Fibroblast of lung (primary cell): ENCODE measurements around the gene MAML3. TPM values are rescaled to one million over a fixed set of nuclear protein-coding genes. Genes with fewer than 3 reads are reported as not detected.

Source experiments
- DNase-seq, 2 donors: peaks; one replicate each; pipeline versions ENCODE4 v3.0.0 to v3.0.0-alpha.2; 2010; ENCODE audit warnings: low read depth in 2 of 2
- H2AFZ ChIP-seq: 2 replicates; pipeline ENCODE4 v1.5.1; 2012; ENCODE audit warnings: low read length, control low read depth, inconsistent platforms
- H3K27ac ChIP-seq: 2 replicates; pipeline ENCODE4 v1.5.1; 2011; ENCODE audit warnings: low read length, control low read depth; ENCODE audit not compliant: insufficient read depth
- H3K27me3 ChIP-seq: 2 replicates; pipeline ENCODE4 v1.5.1; 2011; ENCODE audit warnings: mild to moderate bottlenecking, low read length; ENCODE audit not compliant: control insufficient read depth, insufficient read depth
- H3K36me3 ChIP-seq: 2 replicates; pipeline ENCODE4 v1.5.1; 2011; ENCODE audit warnings: low read length; ENCODE audit not compliant: control insufficient read depth, insufficient read depth
- H3K4me1 ChIP-seq: 2 replicates; pipeline ENCODE4 v1.5.1; 2011; ENCODE audit warnings: low read length; ENCODE audit not compliant: control insufficient read depth, insufficient read depth; ENCODE audit errors: extremely low read depth
- H3K4me2 ChIP-seq: 2 replicates; pipeline ENCODE4 v1.5.1; 2011; ENCODE audit warnings: low read length, control low read depth; ENCODE audit not compliant: insufficient read depth; ENCODE audit errors: extremely low read depth
- H3K4me3 ChIP-seq, 4 experiments: fragments of 200-600 bp in 1 of 4; sonication (generic) in 1 of 4; replicated peaks in 1 of 4; 2 replicates each; pipeline ENCODE4 v1.5.1; 2011 to 2016; ENCODE audit warnings: low read length in 4 of 4, low read depth in 3 of 4, mild to moderate bottlenecking in 3 of 4, control low read depth in 2 of 4, inconsistent platforms in 1 of 4, mixed read lengths in 1 of 4; ENCODE audit not compliant: insufficient read depth in 1 of 4; ENCODE audit errors: control extremely low read depth in 1 of 4
- H3K79me2 ChIP-seq: 2 replicates; pipeline ENCODE4 v1.5.1; 2012; ENCODE audit warnings: mild to moderate bottlenecking, low read length, inconsistent platforms; ENCODE audit not compliant: control insufficient read depth, insufficient read depth
- H3K9ac ChIP-seq: 2 replicates; pipeline ENCODE4 v1.5.1; 2011; ENCODE audit warnings: mild to moderate bottlenecking, low read length, control low read depth; ENCODE audit not compliant: insufficient read depth
- H3K9me3 ChIP-seq: 2 replicates; pipeline ENCODE4 v1.5.1; 2012; ENCODE audit warnings: low read depth, low read length; ENCODE audit not compliant: control insufficient read depth, insufficient read depth
- H4K20me1 ChIP-seq: 2 replicates; pipeline ENCODE4 v1.5.1; 2011; ENCODE audit warnings: low read length; ENCODE audit not compliant: control insufficient read depth, insufficient read depth; ENCODE audit errors: extremely low read depth
- CTCF ChIP-seq, 2 donors: IDR thresholded peaks in 1 of 2; conservative IDR thresholded peaks in 1 of 2; 1 replicate in 1 of 2; 2 replicates in 1 of 2; pipeline ENCODE4 v1.5.1; 2011 to 2012; ENCODE audit warnings: low read length in 2 of 2, control low read depth in 1 of 2, inconsistent platforms in 1 of 2, low read depth in 1 of 2, mild to moderate bottlenecking in 1 of 2
- EZH2 ChIP-seq: IDR thresholded peaks from 2 replicates; pipeline ENCODE4 v1.5.1; 2012; ENCODE audit warnings: low read length, control low read depth, mild to moderate bottlenecking; ENCODE audit errors: missing control alignments
- polyA plus RNA-seq, 2 donors: library from polyadenylated mRNA; depleted of rRNA in 1 of 2; stranded (reverse) in 1 of 2; unstranded in 1 of 2; fragments of >200 nt; gene quantifications; 2 replicates each; pipeline ENCODE4 v1.2.1, GENCODE V29; 2011 to 2012; ENCODE audit warnings: missing spikeins in 1 of 2
- total RNA-seq: library from RNA; depleted of rRNA; stranded (reverse); fragments of >200 nt; gene quantifications from 2 replicates; pipeline ENCODE4 v1.2.1, GENCODE V29; 2014

MAML3 gene
- total and polyA plus RNA-seq, 2 donors (not counting 1 experiment from before 2014, with no cell fraction given), result 2.0 to 2.8 TPM

GRCh38 chr4:140056015-140056414 is 98.0 kb downstream of the MAML3 start:
- Histone ChIP-seq H3K27me3 (no peaks in the 10 kb centered on the region), H3K27ac (no peak overlapping the region), H3K4me3 (no peak overlapping the region), H3K79me2 (no peaks in the 10 kb centered on the region), H3K9ac (no peak overlapping the region), H3K9me3 (no peaks in the 10 kb centered on the region), H3K4me1 (peaks cover 7% of the 10 kb centered on the region), H3K4me2 (no peak overlapping the region), H4K20me1 (no peaks in the 10 kb centered on the region), H2AFZ (no peak overlapping the region), H3K36me3 (no peaks in the 10 kb centered on the region)
- DNase-seq, result no peak
- no peak for TF ChIP-seq CTCF (conservative IDR thresholded peaks at IDR 0.05 in 1 of 2, IDR thresholded peaks at IDR 0.05 in 1 of 2; ENCODE audit: low read depth in 1 of 2, low read length in 2 of 2)

- no peak overlapping the region for H3K9ac ChIP-seq
- no peaks in the 10 kb centered on the region for H4K20me1 ChIP-seq
- H3K4me3 ChIP-seq, result no peak overlapping the region
- H3K36me3 ChIP-seq, result no peaks in the 10 kb centered on the region
- no peak for DNase-seq
- no peaks in the 10 kb centered on the region for H3K79me2 ChIP-seq
- no peak overlapping the region for H3K27ac ChIP-seq
- TF ChIP-seq CTCF (conservative IDR thresholded peaks at IDR 0.05 in 1 of 2, IDR thresholded peaks at IDR 0.05 in 1 of 2; ENCODE audit: low read depth in 1 of 2, low read length in 2 of 2) (no peak), EZH2 (no peak)
- H3K9me3 ChIP-seq, result no peaks in the 10 kb centered on the region
- H3K27me3 ChIP-seq, result no peaks in the 10 kb centered on the region
- H2AFZ ChIP-seq, result no peak overlapping the region
- H3K4me1 ChIP-seq, result peaks cover 3% of the 10 kb centered on the region
- H3K4me2 ChIP-seq, result no peak overlapping the region
These were observed 99.1 kb downstream of the MAML3 start for GRCh38 chr4:140054861-140055260.

GRCh38 chr4:140053185-140053584 is 100.8 kb downstream of the MAML3 start:
- H3K4me2 ChIP-seq, result no peak overlapping the region

More at GRCh38 chr4:140053185-140053584, 100.8 kb downstream of the MAML3 start:
- Histone ChIP-seq H3K9ac (no peak overlapping the region), H3K27ac (no peak overlapping the region), H3K79me2 (no peaks in the 10 kb centered on the region), H3K36me3 (no peaks in the 10 kb centered on the region), H3K4me3 (no peak overlapping the region), H4K20me1 (no peaks in the 10 kb centered on the region), H3K27me3 (no peaks in the 10 kb centered on the region), H2AFZ (no peak overlapping the region), H3K4me1 (peaks cover 2% of the 10 kb centered on the region), H3K9me3 (no peaks in the 10 kb centered on the region)
- TF ChIP-seq CTCF (conservative IDR thresholded peaks at IDR 0.05 in 1 of 2, IDR thresholded peaks at IDR 0.05 in 1 of 2; ENCODE audit: low read depth in 1 of 2, low read length in 2 of 2) (no peak), EZH2 (no peak)
- DNase-seq, result no peak
